ENCODE measurements around the gene TBXAS1.

GRCh38 chr7:139884441-139884840, 55.4 kb downstream of the TBXAS1 start:
- TF ChIP-seq POLR2A (IDR thresholded peaks at IDR 0.05; ENCODE audit: low read length) (no peak), GATA1 (IDR thresholded peaks at IDR 0.05; ENCODE audit: low read depth, low read length) (no peak)

Measured in erythroblast (primary cell).